Epithelial cell of umbilical artery (primary cell): ENCODE results near the gene C4orf46. TPM values are rescaled to one million over a fixed set of nuclear protein-coding genes. Genes with fewer than 3 reads are reported as not detected.

Experiments used
- total RNA-seq: library from RNA; depleted of rRNA; stranded (reverse); fragments of >200 nt; gene quantifications from 2 replicates; pipeline ENCODE4 v1.2.3, GENCODE V29; 2014

Gene C4orf46
- 13.6 and 20.4 TPM in 2 replicates for total RNA-seq

DNA sequence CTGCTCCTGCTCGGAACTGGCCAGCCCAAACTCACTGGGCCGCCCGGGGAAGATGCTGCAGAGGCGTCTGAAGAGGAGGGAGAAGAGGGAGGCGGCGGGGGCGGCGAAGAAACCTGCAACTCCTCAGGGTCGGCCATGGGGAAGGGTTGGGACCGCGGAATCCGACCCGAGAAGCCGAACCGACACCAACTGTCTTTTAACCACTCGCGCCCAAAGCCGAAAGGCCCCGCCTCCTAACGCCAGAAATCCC lies at the start of gene C4orf46:
Gene C4orf46 (minus strand): TSS at position 223 of the 250 bp plus-strand sequence. CDS start 86 bp downstream, at position 137.

DNA sequence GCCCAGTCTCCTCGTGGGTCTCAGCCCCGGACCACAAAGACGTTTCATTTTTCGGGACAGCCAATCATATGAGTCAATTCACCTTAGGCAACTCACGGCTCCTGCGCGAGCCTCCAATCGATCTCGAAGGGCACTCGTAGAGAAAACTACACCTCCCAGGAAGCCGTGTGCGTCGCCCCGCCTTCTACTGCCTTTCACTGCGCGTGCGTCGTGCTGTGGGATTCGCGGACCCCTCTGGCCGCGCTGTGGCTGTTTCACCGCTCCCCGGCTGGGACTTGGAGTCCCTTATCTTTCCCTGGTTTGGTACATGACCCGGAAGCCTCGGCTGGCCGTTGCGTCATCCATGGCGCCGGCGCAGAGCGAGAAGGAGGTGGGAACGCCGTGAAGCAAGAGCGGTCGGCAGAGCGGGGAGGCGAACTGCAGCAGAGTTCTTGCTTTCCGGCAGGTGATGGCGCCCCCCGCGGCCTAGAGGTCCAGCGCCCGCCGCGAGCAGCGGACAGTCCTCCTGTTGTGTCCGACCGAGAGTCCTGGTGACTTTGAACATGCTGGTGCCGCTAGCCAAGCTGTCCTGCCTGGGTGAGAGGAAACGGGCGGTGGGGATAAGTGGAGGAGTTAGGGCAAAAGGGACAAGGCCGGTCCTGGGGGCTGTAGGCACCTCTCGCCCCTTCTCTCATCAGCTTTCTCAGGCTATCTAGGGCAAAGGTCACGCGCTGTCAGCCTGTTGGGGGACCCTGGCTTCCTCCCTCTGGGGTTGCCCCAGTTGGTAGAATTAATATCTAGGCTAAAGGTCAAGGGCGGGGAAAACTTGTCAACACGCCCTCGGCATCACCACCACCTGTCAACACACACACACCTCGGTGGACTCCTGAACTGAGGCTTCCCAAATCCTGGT lies 474 bp upstream of the C4orf46 start, which contains the start of gene ETFDH:
Gene ETFDH (plus strand): TSS at position 382 of the 892 bp plus-strand sequence. CDS start 161 bp downstream, at position 543.

Other genes starting within 250 kb of the C4orf46 start
- gene RXFP1, start 150.0 kb downstream of the C4orf46 start, total RNA-seq = 0.15 TPM in 1 of 2 replicates, not detected in the other
- 18.2 and 28.6 TPM in 2 replicates for gene ETFDH, start 409 bp upstream of the C4orf46 start, total RNA-seq
- gene PPID, start 51.5 kb upstream of the C4orf46 start, total RNA-seq = 27.9 and 38.9 TPM in 2 replicates
- gene FNIP2, start 97.1 kb upstream of the C4orf46 start, total RNA-seq = 8.1 and 29.8 TPM in 2 replicates